GM13977 (cell line): Measurements from ENCODE around the gene BNIPL.

ENCODE experiments used
- DNase-seq: peaks from one replicate; pipeline ENCODE4 v3.0.0; 2012; ENCODE audit warnings: low spot score
- CTCF ChIP-seq: IDR thresholded peaks from 2 replicates; pipeline ENCODE4 v1.5.1; 2012; ENCODE audit warnings: mild to moderate bottlenecking, control low read depth; ENCODE audit not compliant: insufficient read depth; ENCODE audit errors: extremely low read depth, missing control alignments
- in situ Hi-C: fragments of 300-500 bp; cut with MboI; formaldehyde crosslinking; loops from one replicate; pipeline ENCODE4 v1.12.0; 2022; ENCODE audit warnings: low sequenced_read_pairs, low pct_unique_long_range_greater_than_20kb, mixed read lengths, inconsistent platforms; ENCODE audit not compliant: unreplicated experiment

Gene BNIPL

GRCh38 chr1:150997126-150997872 lies 39.1 kb upstream of the BNIPL start:
- TF ChIP-seq CTCF, result no peak
- DNase-seq, result no peak
- in situ Hi-C loops, result no loop called here

GRCh38 chr1:150997949-150998348 lies 38.4 kb upstream of the BNIPL start:
- no peak for TF ChIP-seq CTCF
- in situ Hi-C loops, result no loop called here
- no peak for DNase-seq

- TF ChIP-seq CTCF, result no peak
- in situ Hi-C loops, result no loop called here
- DNase-seq, result no peak
Measured at GRCh38 chr1:150999051-150999674, 37.2 kb upstream of the BNIPL start.

GRCh38 chr1:150999926-151000325 lies 36.5 kb upstream of the BNIPL start:
- no peak for DNase-seq
- no peak for TF ChIP-seq CTCF
- in situ Hi-C loops, result no loop called here

- in situ Hi-C loops, result no loop called here
- no peak for TF ChIP-seq CTCF
- no peak for DNase-seq
Measured at GRCh38 chr1:151000408-151000807, 36.0 kb upstream of the BNIPL start.

GRCh38 chr1:151001602-151002001 lies 34.8 kb upstream of the BNIPL start:
- in situ Hi-C loops, result no loop called here
- no peak for DNase-seq
- no peak for TF ChIP-seq CTCF

- no peak for DNase-seq
- in situ Hi-C loops, result no loop called here
Measured at GRCh38 chr1:151002051-151002450, 34.3 kb upstream of the BNIPL start.

More at GRCh38 chr1:151002051-151002450, 34.3 kb upstream of the BNIPL start:
- TF ChIP-seq CTCF, result no peak
